NB4 (cell line): ENCODE measurements around the gene SH2B3.

Source experiments
- CTCF ChIP-seq: IDR thresholded peaks from one replicate; pipeline ENCODE4 v1.5.1; 2012; ENCODE audit warnings: low read depth, low read length
- MAX ChIP-seq: IDR thresholded peaks from 2 replicates; pipeline ENCODE4 v1.6.1; 2011; ENCODE audit warnings: low read depth, low read length
- MYC ChIP-seq: IDR thresholded peaks from 2 replicates; pipeline ENCODE4 v1.6.1; 2011; ENCODE audit warnings: low read depth, low read length

- TF ChIP-seq MYC (no peak), CTCF (no peak), MAX (no peak)
Measured at GRCh38 chr12:111407377-111408115, 1.8 kb downstream of the SH2B3 start.
